DOHH2 (cell line): ENCODE measurements around the gene EPB41L5.

Source experiments
- CTCF ChIP-seq: fragments of 200-600 bp; sonication (generic); IDR thresholded peaks from one replicate; pipeline ENCODE4 v1.5.1; 2014; ENCODE audit warnings: antibody characterized with exemption, mild to moderate bottlenecking, low read depth, low read length; ENCODE audit not compliant: poor library complexity, severe bottlenecking
- EZH2phosphoT487 ChIP-seq: fragments of 200-600 bp; sonication (generic); IDR thresholded peaks from 2 replicates; pipeline ENCODE4 v1.6.1; 2017; ENCODE audit warnings: borderline replicate concordance, mild to moderate bottlenecking, antibody characterized with exemption, low read length, moderate library complexity, mixed read lengths

GRCh38 chr2:120148669-120149068 is 135.8 kb downstream of the EPB41L5 start:
- no peak for TF ChIP-seq CTCF
- TF ChIP-seq EZH2phosphoT487 = no peak
